ENCODE data around the gene ADGRD1.

ADGRD1 gene

DNA sequence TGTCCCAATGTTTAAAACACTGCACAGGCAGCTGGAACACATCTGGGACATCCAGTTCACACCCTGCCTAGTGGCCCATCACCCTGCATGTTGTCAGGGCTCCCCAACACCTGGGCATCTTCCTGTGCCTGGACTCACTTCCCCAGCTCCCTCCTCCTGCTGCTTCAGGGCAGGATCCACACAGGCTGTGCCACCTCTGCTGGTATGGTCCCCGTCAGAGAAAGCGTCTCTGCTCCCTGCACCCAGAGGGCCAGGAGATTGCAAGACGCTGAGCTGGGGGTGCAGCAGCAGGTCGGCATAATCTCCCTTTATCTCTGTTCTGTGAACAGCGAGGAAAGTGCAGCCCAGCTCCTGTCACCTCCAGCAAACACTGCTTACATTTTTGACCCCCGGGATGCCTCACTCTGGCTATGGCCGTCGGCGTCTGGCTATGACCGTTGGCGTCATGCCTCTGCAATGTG is 124.3 kb downstream of the ADGRD1 start:
- DNase-seq: no peak

- no peak for DNase-seq
Measured at GRCh38 chr12:131082290-131083194, 128.8 kb downstream of the ADGRD1 start.

DNA sequence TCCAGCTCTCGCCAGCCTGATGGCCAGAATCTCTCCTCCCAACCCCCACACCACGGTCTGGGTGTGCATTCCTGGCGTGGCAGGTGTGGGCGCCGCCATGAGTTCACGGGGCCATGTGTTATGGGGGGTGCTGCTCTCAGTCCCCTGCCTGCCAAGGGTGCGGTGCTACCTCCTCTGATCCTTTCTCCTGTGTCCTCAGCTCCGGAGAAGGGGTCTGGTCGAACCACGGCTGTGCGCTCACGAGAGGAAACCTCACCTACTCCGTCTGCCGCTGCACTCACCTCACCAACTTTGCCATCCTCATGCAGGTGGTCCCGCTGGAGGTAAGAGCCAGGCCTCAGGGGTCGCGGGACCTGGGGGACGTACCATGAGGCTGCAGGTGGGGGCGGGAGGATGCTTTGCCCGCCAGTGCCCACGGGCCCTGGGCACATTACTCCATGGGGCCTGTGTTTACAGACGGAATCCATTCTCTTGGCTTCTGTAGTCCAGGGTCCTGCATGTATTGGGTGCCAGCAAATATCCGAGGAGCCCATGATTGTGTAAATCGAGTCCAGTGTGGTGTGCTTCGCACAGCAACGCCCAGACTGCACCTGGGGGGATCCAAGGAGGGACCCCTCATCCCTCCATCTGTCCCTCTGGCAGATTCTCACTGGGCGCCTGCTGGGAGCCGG is 130.8 kb downstream of the ADGRD1 start:
- no peak for DNase-seq

DNA sequence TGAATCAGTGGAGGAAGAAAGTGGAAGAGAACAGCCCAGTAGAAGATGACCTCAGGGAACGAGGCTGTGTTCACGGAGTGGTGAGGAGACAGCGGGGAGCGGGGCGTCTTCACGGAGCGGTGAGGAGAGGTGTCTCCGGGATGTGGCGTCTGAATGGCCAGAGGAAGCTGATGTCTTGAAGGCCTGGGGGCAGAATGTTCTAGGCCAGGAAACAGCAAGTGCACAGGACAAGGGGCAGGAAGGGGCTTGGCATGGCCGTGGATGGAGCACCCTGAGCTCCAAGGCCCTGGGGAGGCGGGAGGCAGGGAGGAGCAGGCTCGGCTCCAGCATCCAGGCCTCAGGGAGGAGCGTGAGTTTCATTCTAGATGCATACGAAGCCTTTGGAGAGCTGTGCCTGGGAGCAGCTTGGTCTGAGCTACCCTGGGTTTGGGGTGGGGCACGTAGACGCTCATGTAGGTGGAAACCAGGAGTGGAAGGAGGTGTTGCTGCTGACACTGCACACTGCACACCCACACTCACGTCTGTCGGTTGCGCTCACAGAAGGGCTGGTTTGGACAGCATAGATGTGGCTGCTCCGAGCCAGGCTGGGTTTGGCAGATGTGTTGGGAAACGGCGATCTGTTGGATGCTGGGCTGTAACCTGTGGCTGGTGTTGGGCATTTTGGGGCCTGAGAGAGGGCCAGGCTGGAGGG is 131.6 kb downstream of the ADGRD1 start:
- no peak for DNase-seq

DNA sequence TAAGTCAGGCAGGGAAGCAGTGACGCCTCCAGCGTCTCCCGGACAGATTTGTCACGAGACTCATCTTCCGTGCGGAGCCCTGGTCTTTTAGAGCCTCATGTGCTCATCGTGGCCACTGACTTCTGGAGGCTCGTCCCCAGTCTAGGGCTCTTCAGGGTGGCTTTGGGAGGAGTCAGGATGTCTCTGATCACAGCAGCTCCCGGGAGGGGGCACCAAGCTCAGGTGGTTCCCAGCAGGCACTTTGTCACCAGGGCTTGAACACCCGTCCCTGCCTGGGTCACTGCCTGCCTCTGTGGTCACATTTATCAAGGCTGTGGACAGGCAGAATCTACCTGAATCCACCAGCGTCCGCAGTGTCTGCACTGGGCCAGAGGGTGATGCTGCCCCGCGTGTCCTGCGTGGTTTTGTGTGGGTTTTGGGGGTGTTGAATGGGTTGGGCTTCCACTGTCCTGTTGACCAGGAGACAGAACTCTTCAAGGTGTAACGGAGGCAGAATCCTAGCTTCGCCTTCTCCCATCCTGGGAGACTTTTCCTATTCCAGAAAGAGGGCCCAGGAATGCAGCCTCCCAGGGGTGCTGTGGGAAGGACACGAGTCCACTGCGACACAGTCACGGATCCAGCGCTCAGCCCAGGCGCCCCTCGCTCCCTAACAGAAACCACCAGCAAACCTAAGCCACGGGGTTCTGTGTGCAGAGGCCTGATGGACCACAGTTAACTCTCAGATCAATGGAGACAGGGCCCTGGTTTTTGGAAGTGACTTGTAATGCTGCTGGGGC is 132.3 kb downstream of the ADGRD1 start:
- DNase-seq: no peak

DNA sequence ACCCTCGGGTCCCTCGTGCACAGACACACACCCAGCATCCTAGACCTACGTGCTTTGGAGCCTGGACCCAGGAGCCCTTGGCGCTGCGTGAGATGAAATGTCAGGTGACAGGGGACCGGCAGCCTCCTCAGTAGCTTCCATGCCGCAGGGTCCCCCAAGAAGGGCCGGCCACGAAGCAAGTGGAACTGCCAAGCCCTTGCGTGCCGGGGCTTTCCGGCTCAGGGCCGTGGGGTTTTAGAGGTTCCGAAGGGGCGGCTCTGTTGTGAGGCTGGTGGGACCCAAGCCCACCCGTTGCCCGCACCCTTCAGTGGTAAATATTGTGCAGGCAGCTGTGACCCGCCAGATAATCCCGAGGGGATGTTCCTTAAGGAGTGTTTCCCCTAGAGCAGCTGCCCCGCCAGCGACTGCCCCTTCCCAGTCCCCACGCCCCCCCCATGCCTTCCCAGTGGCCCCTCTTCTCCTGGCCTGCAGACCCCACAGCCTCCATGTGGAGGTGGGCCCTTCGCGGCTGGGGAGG is 133.7 kb downstream of the ADGRD1 start:
- DNase-seq: peak; percentile 11

DNA sequence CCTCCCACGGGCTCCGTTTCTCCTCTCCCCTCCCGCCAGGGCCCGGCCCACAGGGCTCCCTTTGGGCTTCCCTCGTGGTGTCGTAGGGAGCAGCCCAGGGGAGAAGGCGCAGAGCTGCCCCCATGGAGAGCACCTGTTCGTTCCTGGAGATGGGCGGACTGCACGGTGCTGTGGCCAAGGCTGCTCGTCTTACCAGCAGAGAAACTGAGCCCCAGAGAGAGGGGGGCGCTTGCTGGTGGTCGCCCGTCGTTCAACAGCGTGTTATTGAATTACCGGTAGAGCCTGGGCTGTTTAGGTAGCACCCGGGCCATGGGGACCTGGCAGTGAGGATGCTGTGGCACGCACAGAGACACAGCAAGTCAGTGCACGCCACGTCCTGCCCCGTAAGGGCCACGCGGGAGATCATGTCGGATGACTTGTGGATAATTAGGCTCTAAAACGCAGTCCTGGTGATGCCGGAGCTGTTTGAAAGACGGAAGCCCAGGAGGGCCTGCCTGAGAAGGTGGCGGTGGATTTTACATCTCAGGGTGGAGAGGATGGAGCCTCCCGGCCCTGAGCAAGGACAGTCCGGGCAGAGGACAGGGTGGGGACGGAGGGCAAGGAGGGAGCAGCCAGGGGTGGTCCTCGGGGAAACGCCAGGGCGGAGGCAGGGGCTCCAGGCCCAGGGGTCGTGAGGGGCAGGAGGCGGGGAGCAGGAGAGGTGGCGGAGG is 134.4 kb downstream of the ADGRD1 start:
- DNase-seq: peak; percentile 11

- peak; percentile 9 for DNase-seq
Measured at GRCh38 chr12:131088701-131089530, 135.2 kb downstream of the ADGRD1 start.

- DNase-seq: peak; percentile 16
Measured at GRCh38 chr12:131089531-131090273, 136.0 kb downstream of the ADGRD1 start.

GRCh38 chr12:131090274-131091210 is 136.8 kb downstream of the ADGRD1 start:
- DNase-seq: peak; percentile 10

GRCh38 chr12:131091413-131091975 is 137.8 kb downstream of the ADGRD1 start:
- peak; percentile 11 for DNase-seq

DNA sequence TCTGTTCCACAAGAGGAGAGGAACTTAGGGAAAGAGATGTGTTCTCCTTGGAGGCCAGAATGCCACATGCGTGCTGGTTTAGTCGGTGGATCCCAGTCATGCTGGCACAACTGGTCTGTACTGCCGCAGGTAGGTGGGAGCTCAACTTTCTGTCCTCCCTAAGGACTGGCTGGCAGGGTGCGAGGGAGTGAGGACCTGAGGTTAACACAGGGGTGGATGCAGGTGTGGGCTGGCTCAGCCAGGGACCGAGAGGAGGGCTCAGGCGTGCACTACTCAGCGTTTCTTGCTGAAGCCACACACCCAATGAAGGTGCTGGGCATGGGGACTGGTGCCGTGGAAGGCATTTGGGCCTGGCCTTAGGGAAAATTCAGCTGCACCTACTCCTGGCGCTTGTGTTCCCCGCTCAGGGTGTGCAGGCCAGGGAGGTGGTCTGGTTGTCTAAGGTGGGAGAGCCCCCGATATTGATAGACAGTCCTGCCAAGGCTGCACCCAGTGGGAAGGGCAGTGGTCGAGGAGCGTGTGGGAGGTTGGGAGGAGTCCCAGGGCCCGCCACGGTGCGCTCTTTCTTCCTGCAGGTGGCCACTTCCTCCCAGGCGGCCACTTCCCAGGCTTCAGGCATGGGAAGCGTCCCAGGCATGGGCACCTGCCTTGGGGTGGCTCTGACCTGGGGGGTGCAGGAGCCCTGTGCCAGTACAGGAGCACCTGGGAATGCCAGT is 138.4 kb downstream of the ADGRD1 start:
- DNase-seq: peak; percentile 13

DNA sequence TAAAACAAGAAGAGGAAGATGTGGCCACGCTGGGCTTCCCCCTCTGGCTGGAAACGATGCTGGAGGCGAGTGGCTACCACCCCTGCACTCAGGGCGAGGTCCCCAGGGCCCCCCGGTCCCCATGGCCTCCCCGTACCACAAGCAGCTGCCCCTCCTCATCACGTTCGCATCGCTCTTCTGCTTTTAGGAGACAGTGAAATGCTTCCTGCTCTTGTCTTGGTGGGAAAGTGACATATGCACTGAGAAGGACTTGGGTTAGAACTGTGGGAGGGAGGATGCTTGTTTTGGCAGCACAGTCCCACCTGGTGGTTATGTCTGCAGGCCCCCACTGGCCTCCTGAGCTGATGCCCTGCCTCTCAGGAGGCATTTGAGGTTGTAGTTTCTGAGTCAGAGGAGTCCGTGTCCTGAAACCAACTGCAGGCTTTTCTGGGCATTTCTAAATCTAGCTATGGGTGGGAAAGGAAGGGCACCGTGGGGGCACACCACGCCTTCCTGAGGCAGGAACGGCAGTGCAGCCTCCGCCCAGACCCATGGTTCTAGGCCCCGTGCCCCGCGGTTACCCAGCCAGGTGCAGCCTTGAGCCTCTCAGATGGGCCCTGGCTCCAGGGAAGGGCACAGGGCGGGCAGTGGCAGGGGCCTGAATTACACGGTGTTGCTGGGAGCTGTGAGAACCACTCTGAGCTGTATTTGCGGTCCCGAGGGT is 139.3 kb downstream of the ADGRD1 start:
- DNase-seq: peak; percentile 50

DNA sequence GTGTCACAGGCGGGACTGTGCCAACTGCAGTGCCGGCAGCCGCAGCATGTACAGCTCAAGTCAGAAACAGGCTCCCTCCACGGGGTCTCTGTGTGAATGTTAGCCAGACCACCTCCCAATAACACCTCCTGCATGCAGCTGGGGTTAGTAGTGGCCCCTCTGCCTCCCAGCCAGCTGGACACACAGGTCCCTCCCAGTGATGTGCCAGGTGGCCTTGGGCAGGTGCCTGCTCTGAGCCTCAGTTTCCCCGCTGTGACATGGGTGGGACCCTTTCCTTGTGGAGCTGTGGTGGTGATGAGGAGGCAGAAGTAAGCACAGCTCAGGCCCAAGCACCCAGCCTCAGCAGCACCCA is 139.9 kb downstream of the ADGRD1 start:
- DNase-seq: peak; percentile 21

DNA sequence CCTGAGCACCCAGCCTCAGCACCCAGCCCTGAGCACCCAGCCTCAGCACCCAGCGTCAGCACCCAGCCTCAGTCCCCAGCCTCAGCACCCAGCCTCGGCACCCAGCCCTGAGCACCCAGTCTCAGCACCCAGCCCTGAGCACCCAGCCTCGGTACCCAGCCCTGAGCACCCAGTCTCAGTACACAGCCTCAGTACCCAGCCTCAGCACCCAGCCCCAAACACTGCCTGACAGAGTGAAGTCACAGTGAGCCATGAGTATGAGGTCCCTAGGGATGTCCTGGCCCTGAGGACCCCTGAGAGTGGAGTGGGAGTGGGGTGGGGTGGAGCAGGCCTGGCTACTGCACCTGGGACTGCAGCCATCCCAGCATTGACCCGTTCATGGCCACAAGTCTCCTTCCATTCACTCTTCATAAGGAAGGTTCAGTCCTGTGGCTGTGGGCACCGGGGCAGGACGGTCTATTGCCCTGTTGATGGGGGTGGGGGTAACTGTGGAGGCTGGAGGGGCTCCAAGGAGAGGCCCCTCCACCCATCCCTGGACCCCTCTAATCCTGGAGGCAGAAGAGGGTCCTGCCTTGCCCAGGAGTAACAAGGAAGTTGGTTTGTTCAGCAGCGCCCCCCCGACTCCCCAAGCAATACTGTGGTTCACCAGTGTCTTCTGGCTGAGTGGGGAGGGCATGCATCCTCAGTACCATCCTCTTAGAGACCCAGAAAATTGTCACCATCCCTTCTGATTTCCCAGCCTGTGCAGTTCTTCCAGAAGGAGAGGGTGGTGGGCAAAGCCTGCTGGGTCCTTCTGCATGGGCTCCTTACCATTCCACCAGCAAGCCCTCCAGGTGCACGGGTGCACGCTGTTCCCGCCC is 140.5 kb downstream of the ADGRD1 start:
- peak; percentile 13 for DNase-seq

All from right hindlimb (tissue), 1 donor.